GM21723 (cell line): ENCODE measurements around the gene WNT9A.
"Not testable (repeated sequence)": the region's sequence is repeated elsewhere in the genome, so short reads cannot be mapped to it uniquely, and the experiment has no call there.

Source experiments
- ATAC-seq: cut with Tn5 transposase; IDR thresholded peaks from one replicate; pipeline ENCODE4 v1.9.1; 2021; ENCODE audit warnings: mild to moderate bottlenecking, moderate library complexity; ENCODE audit not compliant: unreplicated experiment

WNT9A gene

GRCh38 chr1:227888404-227889046 is 59.2 kb downstream of the WNT9A start:
- ATAC-seq = no peak

- no peak for ATAC-seq
Observed at GRCh38 chr1:227887697-227888403, 59.9 kb downstream of the WNT9A start.

- no peak for ATAC-seq
Observed at GRCh38 chr1:227886993-227887696, 60.6 kb downstream of the WNT9A start.

GRCh38 chr1:227886503-227886961 is 61.2 kb downstream of the WNT9A start:
- ATAC-seq = no peak

GRCh38 chr1:227885648-227886502 is 61.9 kb downstream of the WNT9A start:
- no peak for ATAC-seq

GRCh38 chr1:227885135-227885647 is 62.5 kb downstream of the WNT9A start:
- no peak for ATAC-seq

- no peak for ATAC-seq
Observed at GRCh38 chr1:227884370-227885134, 63.2 kb downstream of the WNT9A start.

- ATAC-seq = no peak
Observed at GRCh38 chr1:227883641-227884301, 64.0 kb downstream of the WNT9A start.

- ATAC-seq = no peak
Observed at GRCh38 chr1:227883073-227883520, 64.6 kb downstream of the WNT9A start.

- ATAC-seq = no peak
Observed at GRCh38 chr1:227880342-227880924, 67.3 kb downstream of the WNT9A start.

GRCh38 chr1:227877810-227878209 is 69.9 kb downstream of the WNT9A start:
- ATAC-seq = not testable (repeated sequence)

- not testable (repeated sequence) for ATAC-seq
Observed at GRCh38 chr1:227871892-227872291, 75.8 kb downstream of the WNT9A start.

GRCh38 chr1:227870366-227870765 is 77.4 kb downstream of the WNT9A start:
- ATAC-seq = no peak

- ATAC-seq = no peak
Observed at GRCh38 chr1:227869851-227870305, 77.9 kb downstream of the WNT9A start.

GRCh38 chr1:227869279-227869842 is 78.4 kb downstream of the WNT9A start:
- no peak for ATAC-seq
